K562 (cell line): Measurements from ENCODE around the gene KRT5.

ENCODE experiments used
- CTCF ChIP-seq, 3 experiments: IDR thresholded peaks in 2 of 3; conservative IDR thresholded peaks in 1 of 3; 2 replicates each; pipeline ENCODE4 v1.5.1; 2011 to 2012; ENCODE audit warnings: low read length in 3 of 3, mild to moderate bottlenecking in 3 of 3, control low read depth in 2 of 3, improper control_type of control experiment in 1 of 3, inconsistent platforms in 1 of 3, low read depth in 1 of 3, mixed read lengths in 1 of 3, moderate library complexity in 1 of 3; ENCODE audit not compliant: insufficient read depth in 2 of 3
- ERF ChIP-seq: fragments of 450-650 bp; formaldehyde crosslinking; IDR thresholded peaks from 2 replicates; pipeline ENCODE4 v1.4.0; 2020; ENCODE audit warnings: mild to moderate bottlenecking, mixed read lengths
- ESRRA ChIP-seq: fragments of 450-650 bp; IDR thresholded peaks from 2 replicates; pipeline ENCODE4 v1.6.1; 2014; ENCODE audit warnings: low read depth, mild to moderate bottlenecking, moderate library complexity, borderline replicate concordance
- FOXO4 ChIP-seq: fragments of 450-650 bp; formaldehyde crosslinking; IDR thresholded peaks from 2 replicates; pipeline ENCODE4 v1.4.0; 2020; ENCODE audit warnings: mild to moderate bottlenecking, moderate library complexity
- JUND ChIP-seq, 2 experiments: IDR thresholded peaks; 2 replicates in 1 of 2; 3 replicates in 1 of 2; pipeline ENCODE4 v1.6.1; 2011; ENCODE audit warnings: borderline replicate concordance in 2 of 2, low read depth in 2 of 2, low read length in 2 of 2, improper control_type of control experiment in 1 of 2, missing biosample characterization in 1 of 2, missing genetic modification characterization in 1 of 2, missing genetic modification reagents in 1 of 2
- RBFOX2 ChIP-seq: fragments of 200-400 bp; formaldehyde crosslinking; IDR thresholded peaks from 2 replicates; pipeline ENCODE4 v1.6.1; 2017; ENCODE audit warnings: low read depth, mild to moderate bottlenecking, low read length, moderate library complexity
- SRSF9 ChIP-seq: fragments of 200-400 bp; formaldehyde crosslinking; IDR thresholded peaks from 2 replicates; pipeline ENCODE4 v1.6.1; 2017; ENCODE audit warnings: low read depth, low read length, borderline replicate concordance
- ZBTB49 ChIP-seq: sonication (generic); formaldehyde crosslinking; IDR thresholded peaks from 2 replicates; pipeline ENCODE4 v1.8.0; 2022; ENCODE audit warnings: missing genetic modification reagents, mild to moderate bottlenecking, borderline replicate concordance
- ZBTB8A ChIP-seq: fragments of 450-650 bp; IDR thresholded peaks from 2 replicates; pipeline ENCODE4 v1.6.1; 2018; ENCODE audit warnings: mild to moderate bottlenecking, moderate library complexity; ENCODE audit not compliant: partially characterized antibody
- ZNF699 ChIP-seq: fragments of 250-450 bp; sonication (Bioruptor Pico); IDR thresholded peaks from 2 replicates; pipeline ENCODE4 v1.8.0; 2021; ENCODE audit warnings: mild to moderate bottlenecking, moderate library complexity; ENCODE audit not compliant: insufficient replicate concordance

- TF ChIP-seq FOXO4 (CRISPR knock-in tag) (no peak), ZBTB8A (no peak), JUND (IDR thresholded peaks at IDR 0.05; ENCODE audit: borderline replicate concordance, low read depth, low read length) (no peak), JUND (tag; IDR thresholded peaks at IDR 0.05; ENCODE audit: borderline replicate concordance, low read depth, low read length) (no peak), ERF (CRISPR knock-in tag) (no peak), RBFOX2 (no peak), ESRRA (no peak), ZBTB49 (CRISPR knock-in tag) (no peak), SRSF9 (no peak), CTCF (IDR thresholded peaks at IDR 0.05 in 2 of 3, conservative IDR thresholded peaks at IDR 0.05 in 1 of 3; ENCODE audit: insufficient read depth in 2 of 3, low read depth in 1 of 3, low read length in 3 of 3) (no peak), ZNF699 (CRISPR knock-in tag) (no peak)
These were observed 42.5 kb downstream of the KRT5 start for GRCh38 chr12:52477651-52478050.
